ENCODE data around the gene APOB. TPM values are rescaled to one million over a fixed set of nuclear protein-coding genes. Genes with fewer than 3 reads are reported as not detected.

The APOB gene, protein sequence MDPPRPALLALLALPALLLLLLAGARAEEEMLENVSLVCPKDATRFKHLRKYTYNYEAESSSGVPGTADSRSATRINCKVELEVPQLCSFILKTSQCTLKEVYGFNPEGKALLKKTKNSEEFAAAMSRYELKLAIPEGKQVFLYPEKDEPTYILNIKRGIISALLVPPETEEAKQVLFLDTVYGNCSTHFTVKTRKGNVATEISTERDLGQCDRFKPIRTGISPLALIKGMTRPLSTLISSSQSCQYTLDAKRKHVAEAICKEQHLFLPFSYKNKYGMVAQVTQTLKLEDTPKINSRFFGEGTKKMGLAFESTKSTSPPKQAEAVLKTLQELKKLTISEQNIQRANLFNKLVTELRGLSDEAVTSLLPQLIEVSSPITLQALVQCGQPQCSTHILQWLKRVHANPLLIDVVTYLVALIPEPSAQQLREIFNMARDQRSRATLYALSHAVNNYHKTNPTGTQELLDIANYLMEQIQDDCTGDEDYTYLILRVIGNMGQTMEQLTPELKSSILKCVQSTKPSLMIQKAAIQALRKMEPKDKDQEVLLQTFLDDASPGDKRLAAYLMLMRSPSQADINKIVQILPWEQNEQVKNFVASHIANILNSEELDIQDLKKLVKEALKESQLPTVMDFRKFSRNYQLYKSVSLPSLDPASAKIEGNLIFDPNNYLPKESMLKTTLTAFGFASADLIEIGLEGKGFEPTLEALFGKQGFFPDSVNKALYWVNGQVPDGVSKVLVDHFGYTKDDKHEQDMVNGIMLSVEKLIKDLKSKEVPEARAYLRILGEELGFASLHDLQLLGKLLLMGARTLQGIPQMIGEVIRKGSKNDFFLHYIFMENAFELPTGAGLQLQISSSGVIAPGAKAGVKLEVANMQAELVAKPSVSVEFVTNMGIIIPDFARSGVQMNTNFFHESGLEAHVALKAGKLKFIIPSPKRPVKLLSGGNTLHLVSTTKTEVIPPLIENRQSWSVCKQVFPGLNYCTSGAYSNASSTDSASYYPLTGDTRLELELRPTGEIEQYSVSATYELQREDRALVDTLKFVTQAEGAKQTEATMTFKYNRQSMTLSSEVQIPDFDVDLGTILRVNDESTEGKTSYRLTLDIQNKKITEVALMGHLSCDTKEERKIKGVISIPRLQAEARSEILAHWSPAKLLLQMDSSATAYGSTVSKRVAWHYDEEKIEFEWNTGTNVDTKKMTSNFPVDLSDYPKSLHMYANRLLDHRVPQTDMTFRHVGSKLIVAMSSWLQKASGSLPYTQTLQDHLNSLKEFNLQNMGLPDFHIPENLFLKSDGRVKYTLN (N-terminal part only)
- 0.94 TPM for total RNA-seq

DNA sequence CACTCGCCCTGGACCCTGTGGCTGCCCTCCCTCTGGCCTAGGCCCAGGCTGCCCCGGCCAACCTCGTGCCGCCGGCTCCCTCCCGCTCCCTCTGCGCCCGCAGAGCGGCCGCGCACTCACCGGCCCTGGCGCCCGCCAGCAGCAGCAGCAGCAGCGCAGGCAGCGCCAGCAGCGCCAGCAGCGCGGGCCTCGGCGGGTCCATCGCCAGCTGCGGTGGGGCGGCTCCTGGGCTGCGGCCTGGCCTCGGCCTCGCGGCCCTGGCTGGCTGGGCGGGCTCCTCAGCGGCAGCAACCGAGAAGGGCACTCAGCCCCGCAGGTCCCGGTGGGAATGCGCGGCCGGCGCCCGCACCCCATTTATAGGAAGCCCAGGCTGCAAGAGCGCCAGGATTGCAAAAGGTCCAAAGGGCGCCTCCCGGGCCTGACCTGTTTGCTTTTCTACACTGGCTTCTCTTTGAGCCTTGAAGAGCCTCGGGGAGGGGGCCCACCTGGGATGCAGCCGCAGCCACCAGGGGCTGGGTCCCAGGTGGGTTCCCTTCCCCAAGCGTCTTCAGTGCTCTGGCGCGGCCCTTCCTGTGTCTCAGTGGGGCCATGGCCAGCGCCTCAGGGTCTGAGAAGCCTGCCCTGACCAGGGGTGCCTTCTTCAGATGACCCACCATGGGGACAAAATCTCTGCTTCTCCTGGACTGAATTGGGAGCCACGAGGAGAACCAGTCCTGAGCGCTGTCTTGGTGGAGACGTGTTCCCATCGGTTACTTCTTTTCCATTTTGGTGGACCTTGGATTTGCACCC is at the start of gene APOB:
Gene APOB (minus strand): TSS at position 330 of the 789 bp plus-strand sequence. CDS start 128 bp downstream, at position 202.

Other genes starting within 250 kb of the APOB start
- gene LDAH, start 221.0 kb downstream of the APOB start, total RNA-seq = 23.5 TPM
- not detected for gene TDRD15, start 79.9 kb upstream of the APOB start, total RNA-seq